ENCODE data around the gene MMP19.
"Not testable (repeated sequence)": the region's sequence is repeated elsewhere in the genome, so short reads cannot be mapped to it uniquely, and the experiment has no call there.

Gene MMP19

DNA sequence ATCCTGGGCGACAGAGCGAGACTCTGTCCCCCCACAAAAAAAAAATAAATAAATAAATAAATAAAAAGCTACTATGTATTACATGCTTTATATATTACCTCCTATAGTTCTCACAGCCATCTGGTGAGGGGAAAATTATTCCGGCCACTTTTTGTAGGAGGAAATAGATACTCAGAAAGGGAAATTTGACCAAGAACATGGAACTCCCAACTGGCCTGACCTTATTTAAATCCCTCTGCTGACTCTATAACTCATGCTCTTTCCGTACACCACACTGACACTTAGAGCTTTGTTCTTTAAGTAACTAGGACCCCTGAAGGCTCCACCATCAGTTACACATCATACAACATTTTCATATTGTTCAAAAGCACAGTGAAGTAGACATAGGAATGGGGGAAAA, 2.2 kb upstream of the MMP19 start:
- DNase-seq (ENCODE audit: low spot score): no peak

DNA sequence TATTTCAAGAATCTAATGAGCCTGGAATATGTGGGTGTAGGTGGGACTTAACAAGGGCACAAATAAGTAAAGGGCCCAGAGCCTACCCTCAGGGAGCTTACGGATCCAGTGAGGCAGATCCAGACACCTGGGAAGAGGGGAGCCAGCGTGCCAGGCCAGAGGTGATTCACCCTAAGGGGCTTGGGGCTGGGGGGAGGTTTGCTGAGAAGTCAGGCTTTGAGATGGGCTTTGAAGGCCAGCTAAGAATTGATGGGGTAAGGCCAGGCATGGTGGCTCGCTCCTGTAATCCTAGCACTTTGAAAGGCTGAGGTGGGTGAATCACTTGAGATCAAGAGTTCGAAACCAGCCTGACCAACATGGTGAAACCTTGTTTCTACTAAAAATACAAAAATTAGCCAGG, 695 bp upstream of the MMP19 start:
- no peak for DNase-seq (ENCODE audit: low spot score)

DNA sequence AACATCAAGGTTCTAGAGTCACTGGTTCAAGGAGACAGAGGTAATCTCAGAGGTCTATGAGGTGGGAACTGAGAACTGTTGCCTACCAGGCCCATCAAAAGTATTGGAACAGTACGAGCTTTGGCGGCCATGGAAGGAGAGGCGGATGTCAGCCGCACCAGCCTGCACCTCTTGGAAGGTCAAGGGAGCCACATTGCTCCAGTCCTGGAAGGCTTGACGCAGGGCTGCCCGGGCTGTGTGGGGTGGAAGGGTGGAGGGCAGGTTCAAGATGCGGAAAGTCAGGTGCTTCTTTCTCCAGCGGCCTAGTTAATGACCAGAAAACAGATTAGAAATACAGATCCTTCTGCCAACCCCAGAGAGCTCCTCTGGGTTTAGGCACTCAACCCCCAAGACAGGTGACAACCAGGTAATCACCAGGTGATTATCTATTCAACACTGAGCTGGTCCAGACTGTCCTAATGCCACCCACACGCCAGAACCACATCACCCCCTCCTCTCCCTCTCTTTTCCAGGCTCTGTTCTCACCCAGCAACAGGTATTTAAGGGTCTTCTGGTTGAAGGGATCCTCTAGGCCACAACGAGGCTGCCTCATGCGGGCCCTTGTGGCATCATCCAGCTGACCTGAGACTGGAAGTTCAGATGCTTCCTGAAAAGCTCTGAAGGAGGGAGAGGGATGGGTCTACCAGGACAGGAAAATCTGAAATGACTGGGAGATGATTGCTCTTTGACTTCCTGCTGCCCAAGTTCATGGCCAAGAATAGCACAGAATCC, 2.0 kb downstream of the MMP19 start:
- DNase-seq (ENCODE audit: low spot score): no peak

DNA sequence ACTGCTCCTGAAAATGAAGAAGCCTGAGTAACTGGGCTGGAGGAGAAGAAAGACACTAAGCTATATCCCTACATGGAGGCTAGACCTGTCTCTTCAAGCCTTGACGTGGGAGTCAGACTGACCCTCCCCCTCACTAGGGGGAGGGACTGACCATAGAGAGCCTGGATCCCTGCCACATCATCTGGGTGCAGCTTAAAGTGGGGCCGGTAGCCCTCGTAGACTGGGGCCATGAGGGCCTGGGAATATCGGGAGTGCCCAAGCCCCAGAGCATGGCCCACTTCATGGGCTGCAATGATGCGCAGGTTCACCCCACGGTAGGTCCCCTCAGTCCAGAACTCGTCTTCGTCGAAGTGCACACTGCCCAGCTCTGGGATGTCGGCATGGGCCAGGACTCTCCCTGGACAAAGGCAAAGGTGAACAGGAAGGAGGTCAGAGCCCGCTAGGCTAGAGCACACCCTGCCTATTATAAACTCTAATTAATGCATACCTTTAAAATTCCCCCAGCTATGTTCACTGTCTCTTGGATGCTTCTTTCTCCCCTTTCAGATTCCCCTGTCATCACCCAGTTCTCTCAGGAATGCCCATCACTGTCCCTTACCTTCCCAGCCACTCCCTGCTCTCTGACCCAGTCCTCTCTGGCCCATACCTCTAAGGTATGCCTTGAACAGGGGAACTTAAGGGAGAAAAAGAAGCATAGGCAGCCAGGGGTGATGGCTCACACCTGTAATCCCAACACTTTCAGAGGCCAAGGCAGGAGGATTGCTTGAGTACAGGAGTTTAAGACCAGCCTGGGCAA, 3.2 kb downstream of the MMP19 start:
- DNase-seq (ENCODE audit: low spot score): no peak

DNA sequence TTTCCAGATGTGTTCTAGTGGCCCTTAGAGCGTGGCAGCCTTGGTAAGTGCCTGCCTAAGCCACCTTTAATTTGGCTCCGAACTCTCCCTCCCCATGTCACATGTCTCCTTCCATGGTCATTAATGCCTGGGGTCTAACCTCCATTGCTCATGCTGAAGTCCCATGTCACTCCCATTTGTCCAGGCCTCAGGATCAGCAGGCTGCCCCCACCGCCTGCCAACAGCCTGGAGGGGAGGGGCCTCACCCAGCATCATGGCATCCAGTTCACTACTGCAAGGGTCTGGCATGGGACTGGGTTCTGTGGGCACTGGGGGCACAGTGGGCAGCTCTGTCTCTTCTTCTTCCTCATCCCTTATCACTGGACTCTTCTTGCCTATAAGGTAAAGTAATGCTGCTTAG, 4.4 kb downstream of the MMP19 start:
- no peak for DNase-seq (ENCODE audit: low spot score)

DNA sequence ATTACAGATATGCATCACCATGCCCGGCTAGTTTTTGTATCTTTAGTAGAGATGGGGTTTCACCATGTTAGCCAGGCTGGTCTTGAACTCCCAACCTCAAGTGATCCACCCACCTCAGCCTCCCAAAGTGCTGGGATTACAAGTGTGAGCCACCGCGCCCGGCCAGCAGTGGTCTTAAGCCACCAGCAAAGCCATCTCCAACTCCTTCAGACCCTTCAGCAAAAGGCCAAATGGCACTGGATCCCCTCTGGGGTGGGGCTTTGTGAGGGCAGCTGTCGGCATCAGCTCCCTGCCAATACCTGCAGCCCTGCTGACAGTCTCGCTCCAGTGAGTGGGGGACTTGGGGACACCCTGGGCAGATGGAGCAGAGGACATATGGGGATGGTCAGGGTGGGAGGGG, 8.3 kb downstream of the MMP19 start:
- not testable (repeated sequence) for DNase-seq (ENCODE audit: low spot score)

DNA sequence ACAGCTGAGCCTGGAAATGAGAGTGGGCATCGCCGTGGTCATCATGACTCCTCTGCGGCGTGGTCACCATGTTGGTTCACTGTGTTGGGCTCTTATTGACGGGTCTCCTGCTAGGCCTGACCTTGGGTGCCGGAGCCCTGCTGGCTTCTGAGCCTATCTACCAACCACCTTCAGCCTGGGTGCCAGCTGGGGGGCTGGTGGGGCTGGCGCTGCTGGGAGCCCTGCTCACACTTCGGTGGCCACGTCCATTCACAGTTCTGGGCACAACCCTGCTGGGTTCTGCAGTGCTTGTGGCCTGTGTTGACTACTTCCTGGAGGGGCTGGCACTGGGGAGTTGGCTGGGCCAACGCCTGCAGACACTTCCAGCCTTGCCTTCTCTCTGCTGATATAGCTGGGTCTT, 9.7 kb downstream of the MMP19 start:
- no peak for DNase-seq (ENCODE audit: low spot score)

DNA sequence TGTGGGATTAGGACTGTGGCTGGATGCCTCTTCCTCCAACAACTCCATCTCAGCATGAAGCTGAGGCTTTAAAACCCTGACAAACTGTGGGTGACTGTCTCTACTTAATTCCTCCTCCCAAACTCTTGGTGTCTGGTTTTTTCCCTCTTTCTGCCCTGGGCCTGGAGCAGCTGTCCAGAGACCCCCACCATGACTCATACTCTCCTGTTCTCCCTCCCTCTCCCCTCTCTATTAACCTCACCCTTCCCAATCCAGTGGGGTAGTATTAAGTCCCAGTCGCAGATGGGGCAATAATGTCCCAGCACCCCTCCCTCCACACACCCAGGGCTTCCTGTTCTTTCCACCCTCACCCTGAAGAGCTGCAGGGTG, 11.3 kb downstream of the MMP19 start:
- no peak for DNase-seq (ENCODE audit: low spot score)

DNA sequence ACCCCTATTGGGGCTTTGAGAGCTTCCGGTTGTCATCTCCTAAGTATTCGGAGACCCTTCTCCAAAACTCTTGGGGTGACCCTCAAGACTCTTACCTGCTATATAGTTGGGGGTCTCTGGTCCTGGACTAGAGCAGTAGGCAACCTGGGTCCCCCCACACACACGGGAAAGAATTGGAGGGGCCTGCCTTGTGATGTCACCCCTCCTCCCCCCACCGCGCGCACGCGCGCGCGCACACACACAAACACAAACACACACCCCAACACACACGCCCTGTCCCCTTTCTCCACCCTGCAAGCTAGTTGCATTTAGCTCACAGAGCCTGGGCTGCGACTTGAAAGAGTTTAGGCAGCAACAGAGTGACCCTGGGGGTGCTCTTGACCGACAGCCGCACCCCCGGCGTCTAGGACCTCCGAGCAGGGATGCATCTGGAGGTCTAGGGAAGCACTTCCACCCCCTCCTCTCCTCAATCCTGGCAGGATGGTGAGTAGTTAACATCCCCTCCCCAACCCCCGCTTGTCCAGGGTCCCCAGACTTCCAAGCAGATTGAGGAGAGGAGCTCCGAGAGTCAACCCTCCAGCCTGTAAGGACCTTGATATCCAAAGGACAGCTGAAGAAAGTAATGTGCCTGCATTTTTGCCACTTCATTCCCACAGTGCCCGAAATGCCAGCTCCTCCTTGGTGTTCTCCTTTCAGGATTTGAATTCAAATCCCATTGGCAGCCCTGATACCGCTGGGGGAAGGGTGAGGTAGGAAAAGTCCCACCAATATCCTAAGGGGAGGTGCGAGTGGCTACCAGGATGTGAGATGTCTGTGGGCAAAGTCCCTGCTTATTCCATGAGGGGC, 11.9 kb downstream of the MMP19 start:
- peak; percentile 70 for DNase-seq (ENCODE audit: low spot score)

DNA sequence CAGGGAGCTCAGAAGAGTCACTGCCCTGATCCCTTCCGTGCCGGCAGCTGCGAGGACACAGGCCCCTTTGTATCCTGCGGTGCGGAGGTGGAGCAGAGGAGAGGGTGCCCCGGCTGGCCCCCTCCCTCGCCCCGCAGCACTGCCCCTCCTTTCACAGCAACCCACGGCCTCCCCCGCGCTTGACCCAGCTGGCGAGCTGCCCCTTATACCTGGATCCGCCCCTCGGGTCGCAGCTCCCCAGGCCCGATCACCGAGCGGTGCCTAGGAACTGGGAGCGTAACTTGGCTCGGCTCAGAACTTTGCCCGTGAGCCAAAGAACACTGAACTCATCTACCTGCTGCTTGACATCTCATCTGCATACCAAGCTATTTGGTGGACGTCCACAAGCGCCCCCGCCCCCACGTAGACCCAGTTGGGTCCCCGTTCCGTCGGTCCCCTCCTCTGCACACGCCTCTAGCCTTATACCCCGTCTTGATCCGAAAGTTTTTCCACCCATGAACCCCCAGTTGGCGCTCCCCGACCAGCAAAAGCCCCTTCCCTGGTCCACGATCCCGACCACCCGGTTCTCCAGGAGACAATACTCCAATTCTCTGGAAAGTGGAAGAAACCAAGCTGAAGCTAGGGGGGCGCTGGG, 12.7 kb downstream of the MMP19 start:
- DNase-seq (ENCODE audit: low spot score): peak; percentile 15

DNA sequence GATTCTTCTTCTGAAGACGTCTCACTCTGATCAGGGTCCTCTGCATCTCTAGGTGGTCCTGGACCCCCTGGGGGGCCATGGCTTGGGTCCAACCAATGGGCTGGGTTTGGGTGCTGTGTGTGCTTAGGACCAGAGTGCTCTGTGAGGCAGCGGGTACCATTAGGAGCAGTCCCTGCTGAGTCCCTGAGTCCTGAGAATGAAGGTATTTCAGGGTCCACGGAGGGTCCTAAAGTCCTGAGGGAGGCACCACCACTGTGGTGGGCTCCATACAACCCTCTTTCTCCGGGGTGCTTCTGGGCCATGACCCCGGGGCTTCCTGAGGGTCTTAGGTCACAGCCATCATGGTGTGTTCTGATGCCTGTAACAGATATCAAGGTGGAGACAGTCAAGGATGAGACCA, 14.4 kb downstream of the MMP19 start:
- no peak for DNase-seq (ENCODE audit: low spot score)

DNA sequence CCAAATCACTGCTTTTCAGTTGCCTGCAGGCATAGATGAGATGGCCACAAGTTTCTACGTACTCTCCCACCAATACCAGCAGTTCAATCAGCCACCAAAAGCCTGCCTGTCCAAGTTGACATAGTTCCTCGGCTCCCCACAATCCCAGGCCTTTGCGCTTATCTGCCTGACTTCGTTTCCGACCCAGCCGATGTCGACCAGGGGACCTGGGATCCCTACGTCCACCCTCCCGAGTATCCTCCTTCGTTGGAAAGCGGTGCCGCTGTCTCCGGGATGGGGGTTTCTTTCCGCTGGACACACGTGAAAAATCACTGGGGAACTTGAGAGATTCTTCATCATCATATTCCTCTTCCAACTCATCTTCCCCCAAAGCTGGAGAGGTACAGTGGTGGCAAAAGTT, 14.9 kb downstream of the MMP19 start:
- DNase-seq (ENCODE audit: low spot score): no peak

DNA sequence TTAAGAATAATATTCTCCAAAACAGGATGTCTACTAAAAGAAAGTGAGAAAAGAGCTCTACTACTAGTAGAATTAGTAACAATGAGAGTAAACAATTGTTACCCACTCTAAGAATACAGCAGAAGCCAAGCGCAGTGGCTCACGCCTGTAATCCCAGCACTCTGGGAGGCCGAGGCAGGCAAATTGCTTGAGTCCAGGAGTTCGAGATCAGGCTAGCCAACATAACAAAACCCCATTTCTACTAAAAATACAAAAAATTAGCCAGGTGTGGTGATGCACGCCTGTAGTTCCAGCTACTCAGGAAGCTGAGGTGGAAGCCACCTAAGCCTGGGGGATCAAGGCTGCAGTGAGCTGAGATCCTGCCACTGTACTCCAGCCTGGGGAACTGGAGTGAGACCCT, 18.0 kb downstream of the MMP19 start:
- DNase-seq (ENCODE audit: low spot score): no peak

DNA sequence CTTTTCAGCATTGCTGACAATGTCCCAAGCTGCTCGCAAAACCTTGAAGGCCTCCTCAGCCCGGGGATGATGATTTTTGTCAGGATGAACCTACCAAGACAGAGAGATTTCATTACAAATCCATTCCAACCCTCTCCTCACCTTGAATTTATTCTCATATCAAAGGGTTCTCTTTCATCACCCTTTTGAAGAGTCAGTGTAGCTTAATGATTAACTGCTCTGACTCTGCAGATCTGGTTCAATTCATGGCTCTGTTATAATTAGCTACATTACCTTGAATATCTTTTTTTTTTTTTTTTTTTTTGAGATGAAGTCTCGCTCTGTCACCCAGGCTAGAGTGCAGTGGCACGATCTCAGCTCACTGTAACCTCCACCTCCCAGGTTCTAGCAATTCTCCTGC, 19.3 kb downstream of the MMP19 start:
- no peak for DNase-seq (ENCODE audit: low spot score)

DNA sequence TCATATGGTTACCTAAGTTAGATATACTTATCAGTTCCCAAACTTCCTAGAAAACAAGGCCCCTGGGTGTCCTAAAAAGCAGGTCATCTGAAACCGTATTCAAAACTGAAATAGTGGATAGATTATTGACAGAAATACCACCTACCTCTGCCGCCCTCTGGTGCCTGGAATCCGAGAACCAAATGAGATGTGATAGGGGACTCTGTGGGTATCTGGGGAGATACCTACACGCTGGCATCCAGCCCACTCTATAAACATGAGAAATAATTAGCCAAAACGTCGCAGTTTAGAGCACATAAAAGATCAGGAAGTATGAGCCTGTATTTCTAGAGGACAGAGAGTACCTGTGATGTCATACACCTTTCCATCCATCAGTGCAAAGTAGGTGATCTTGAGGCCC, 20.5 kb downstream of the MMP19 start:
- DNase-seq (ENCODE audit: low spot score): no peak

DNA sequence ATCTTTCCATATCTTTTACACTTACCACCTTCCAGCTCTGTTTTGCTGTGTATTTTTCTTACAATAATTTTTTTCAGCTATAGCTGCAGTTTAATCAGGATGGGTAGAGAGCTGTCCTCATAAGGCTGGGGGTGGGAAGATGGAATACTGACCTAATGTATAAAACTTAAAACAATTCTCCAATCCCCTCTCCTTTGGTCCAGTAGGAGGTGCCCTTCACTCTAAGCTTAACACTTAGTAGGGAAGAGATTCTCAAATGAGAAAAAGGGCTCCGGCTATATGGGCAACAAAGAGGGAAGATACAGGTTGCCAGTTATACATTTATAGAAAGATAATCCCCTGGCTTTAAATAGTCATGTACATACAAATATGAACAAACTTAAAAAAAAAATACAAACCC, 22.1 kb downstream of the MMP19 start:
- no peak for DNase-seq (ENCODE audit: low spot score)

DNA sequence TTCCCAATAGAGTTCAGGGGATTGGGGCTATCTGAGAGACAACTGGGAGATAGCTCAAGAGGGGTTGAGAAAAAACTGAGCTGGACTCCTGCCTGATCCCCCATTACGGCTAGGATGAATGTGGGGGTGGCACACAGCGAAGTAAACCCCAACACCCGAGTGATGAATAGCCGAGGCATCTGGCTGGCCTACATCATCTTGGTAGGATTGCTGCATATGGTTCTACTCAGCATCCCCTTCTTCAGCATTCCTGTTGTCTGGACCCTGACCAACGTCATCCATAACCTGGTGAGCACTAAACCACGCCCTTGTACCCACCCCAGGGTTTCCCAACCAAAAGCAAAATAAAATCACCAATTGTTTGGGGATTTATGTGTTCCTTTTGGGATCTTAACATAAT, 23.9 kb downstream of the MMP19 start:
- peak; percentile 14 for DNase-seq (ENCODE audit: low spot score)

DNA sequence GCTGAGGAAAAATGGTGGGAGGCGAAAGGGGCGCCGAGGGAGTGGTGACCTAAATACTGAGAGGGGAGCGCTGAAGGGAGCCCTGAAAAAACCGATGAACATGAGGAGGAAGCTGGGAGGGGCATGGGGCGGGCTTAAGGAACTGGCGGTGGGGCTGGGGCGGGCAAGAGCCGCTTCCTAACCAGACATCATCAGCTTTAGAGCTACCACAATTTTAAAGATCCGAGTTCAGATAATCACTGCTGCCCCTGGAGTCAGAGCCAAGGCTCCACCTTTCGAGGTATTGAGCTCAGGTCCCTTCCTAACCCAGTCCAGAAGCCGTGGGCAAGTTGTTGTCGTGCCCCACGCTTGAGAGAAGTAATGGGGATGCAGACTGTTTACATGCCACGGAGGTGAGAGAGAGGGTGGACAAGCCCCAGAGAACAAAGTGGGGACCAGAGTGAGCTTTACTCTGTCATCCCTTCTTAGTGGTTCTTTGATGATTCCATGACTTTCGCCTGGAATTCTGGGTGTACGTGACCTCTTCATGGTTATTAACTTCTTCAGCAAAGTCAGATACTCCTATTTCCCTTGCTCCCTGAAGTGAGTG, 24.5 kb downstream of the MMP19 start:
- DNase-seq (ENCODE audit: low spot score): no peak

DNA sequence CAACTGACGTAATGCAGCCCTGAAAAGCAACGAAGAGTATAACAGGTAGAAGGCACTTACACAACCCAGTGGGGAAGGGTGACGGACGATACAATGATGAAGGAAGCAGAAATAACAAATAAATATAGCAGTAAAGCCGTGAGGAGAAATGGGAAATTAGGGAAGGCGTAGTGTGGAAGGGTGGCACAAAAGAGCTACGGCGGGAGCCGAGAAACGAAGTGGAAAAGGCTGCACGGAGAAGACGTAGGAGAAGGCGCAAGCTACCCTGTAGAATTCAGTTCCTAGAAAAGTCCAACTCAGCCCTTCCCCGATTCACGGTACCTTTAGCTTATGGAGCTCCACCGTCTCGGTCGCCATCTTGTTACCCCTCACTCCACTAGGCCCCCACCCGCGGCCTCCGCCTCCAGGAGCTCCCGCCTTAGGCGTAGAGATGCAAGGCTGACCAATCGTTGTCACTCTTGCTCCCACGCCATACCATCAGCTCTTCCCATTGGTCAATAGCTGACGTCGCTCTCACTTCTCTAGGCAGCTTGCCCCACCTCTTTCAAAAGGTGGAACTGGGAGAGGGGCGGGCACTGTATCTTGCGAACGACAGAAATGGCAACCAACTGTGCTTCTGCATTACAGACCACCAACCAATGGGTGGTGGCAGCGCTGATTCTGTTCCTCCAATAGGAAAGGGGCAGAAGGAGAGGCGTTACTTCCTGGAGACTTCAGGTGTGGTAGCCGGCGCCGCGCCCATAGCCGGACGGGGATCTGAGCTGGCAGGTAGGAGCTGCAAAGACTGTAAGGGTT, 25.2 kb downstream of the MMP19 start, which contains the start of the genes ORMDL2 and SARNP:
Gene ORMDL2, plus strand, starts transcription at position 697 of the 795 bp plus-strand sequence. CDS start 959 bp downstream, outside the sequence.
Gene SARNP, minus strand, starts transcription at position 380 of the 795 bp plus-strand sequence. Its CDS starts 23 bp downstream, at position 357.
- peak; percentile 97 for DNase-seq (ENCODE audit: low spot score)

DNA sequence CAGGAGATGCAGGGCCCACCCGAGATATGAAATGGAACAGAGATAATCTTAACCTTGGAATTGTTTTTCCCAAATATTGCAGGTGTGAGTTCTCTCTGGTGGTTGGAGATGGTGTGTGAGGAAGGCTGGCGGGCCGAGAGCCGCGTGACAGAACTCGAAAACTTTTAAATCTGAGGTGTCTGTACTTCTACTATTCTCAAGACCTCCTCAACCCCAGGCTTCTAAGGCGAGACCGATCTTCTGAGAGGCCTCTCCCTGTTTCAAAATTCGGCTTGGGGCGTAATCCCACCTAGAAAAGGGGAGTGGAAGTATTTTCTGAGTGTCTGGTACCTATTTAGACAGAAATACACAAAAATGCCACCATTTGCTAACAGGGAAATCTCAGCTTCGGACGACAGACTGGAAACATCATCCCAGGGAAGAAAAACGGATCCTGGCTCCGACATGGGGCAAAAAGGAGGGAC, 25.8 kb downstream of the MMP19 start:
- peak; percentile 27 for DNase-seq (ENCODE audit: low spot score)

DNA sequence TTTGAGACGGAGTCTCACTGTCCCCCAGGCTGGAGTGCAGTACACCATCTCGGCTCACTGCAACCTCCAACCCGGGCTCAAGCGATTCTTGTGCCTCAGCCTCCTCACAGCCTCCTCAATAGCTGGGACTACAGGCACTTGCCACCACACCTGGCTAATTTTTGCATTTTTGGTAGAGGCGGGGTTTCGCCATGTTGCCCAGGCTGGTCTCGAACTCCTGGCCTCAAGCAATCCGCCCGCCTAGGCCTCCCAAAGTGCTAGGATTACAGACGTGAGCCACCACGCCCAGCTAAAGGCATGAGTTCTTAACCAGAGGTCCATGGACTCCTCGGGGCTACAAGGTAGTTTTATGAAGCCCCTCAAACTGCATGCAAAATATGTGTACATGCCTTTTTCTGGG, 27.3 kb downstream of the MMP19 start:
- no peak for DNase-seq (ENCODE audit: low spot score)

Measured in AG08396 (cell line).